K562 treated with DMSO at 1 percent for 4 hours (cell line): ENCODE results near the gene OR4P4. TPM values are rescaled to one million over a fixed set of nuclear protein-coding genes. Genes with fewer than 3 reads are reported as not detected.

ENCODE experiments used
- total RNA-seq: library from RNA; unstranded; fragments of 300-600 nt; gene quantifications from 2 replicates; pipeline ENCODE4 v1.2.3, GENCODE V29; 2022; ENCODE audit not compliant: insufficient read depth

OR4P4 gene
- not detected in 2 replicates for total RNA-seq

DNA sequence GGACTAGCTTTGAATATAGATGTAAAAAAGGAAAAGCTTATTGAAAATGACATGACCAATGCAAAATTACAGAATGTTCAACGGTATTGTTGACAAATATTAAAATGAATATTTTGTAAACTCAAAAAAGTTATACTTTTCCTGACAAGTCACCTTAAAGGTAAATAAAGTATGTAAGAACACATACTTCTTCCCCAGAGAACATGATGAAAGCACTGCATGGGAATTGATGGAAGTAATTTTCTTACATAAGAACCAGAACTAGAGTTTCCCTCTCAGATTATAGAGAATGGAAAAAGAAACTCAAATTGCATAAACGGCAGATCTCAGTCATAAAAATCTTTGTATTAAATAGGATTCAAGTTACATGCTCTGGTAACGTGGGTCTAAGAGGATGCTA is at the start of gene OR4P4:
Gene OR4P4, plus strand, starts transcription at position 301 of the 400 bp plus-strand sequence.

DNA sequence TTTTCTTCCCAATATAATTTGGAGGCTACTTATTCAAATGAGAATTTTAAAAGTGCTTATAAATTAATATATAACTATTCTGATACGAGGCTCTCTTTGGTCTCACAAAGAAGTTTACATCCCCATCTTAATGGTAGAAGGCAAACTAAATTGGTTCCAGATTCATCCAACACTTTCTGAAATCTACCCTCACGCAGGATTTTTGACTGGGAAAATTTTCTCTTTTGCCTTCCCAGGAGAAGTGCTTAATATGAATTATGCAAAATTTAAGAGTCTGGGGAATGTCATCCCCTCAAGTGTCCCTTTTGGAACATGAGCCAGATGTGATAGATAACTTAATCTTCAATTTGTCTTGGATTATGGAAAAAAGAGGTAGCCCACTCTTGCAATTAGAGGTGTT is 27.4 kb upstream of the OR4P4 start, which contains the start of gene OR4C11:
Gene OR4C11, minus strand, starts transcription at position 101 of the 400 bp plus-strand sequence. CDS start 3,272 bp downstream, outside the sequence.

GRCh38 chr11:55648027-55648426 is 13.1 kb downstream of the OR4P4 start, which contains the start of gene OR4S2:
Gene OR4S2, plus strand, starts transcription at chr11:55648327. Its CDS starts 2,577 bp downstream, at chr11:55650904.

GRCh38 chr11:55661901-55662300 is 27.0 kb downstream of the OR4P4 start, which contains the start of gene OR4C6:
Gene OR4C6, plus strand, starts transcription at chr11:55662201. Its CDS starts 2,966 bp downstream, at chr11:55665167.

Other genes with a start within 250 kb of the OR4P4 start
- not detected in 2 replicates for gene OR4C15, start 80.6 kb upstream of the OR4P4 start, total RNA-seq
- not detected in 2 replicates for gene OR4C16, start 63.0 kb upstream of the OR4P4 start, total RNA-seq
- gene OR4C11, start 27.5 kb upstream of the OR4P4 start, total RNA-seq, result not detected in 2 replicates
- not detected in 2 replicates for gene OR4S2, start 13.2 kb downstream of the OR4P4 start, total RNA-seq
- not detected in 2 replicates for gene OR4C6, start 27.1 kb downstream of the OR4P4 start, total RNA-seq
- gene OR5D13, start 138.3 kb downstream of the OR4P4 start, total RNA-seq, result not detected in 2 replicates
- not detected in 2 replicates for gene OR5D14, start 160.4 kb downstream of the OR4P4 start, total RNA-seq
- not detected in 2 replicates for gene OR5L1, start 176.3 kb downstream of the OR4P4 start, total RNA-seq
- not detected in 2 replicates for gene OR5D18, start 184.5 kb downstream of the OR4P4 start, total RNA-seq
- gene OR5L2, start 192.1 kb downstream of the OR4P4 start, total RNA-seq, result not detected in 2 replicates
- gene OR5D16, start 203.6 kb downstream of the OR4P4 start, total RNA-seq, result not detected in 2 replicates
- not detected in 2 replicates for gene TRIM51, start 248.2 kb downstream of the OR4P4 start, total RNA-seq